Astrocyte of the cerebellum (primary cell): ENCODE results near the gene SPG7.

Experiments used
- DNase-seq: peaks from one replicate; pipeline ENCODE4 v3.0.0-alpha.2; 2011; ENCODE audit warnings: low read depth
- H3K4me3 ChIP-seq: 2 replicates; pipeline ENCODE4 v1.5.1; 2011; ENCODE audit warnings: mild to moderate bottlenecking, low read depth, low read length, moderate library complexity
- in situ Hi-C: cut with HindIII; loops from 2 replicates; pipeline ENCODE4 v1.10.0; 2017; ENCODE audit warnings: low sequenced_read_pairs
- TF ChIP-seq, protein P1 (sequence below): IDR thresholded peaks from 2 replicates; pipeline ENCODE4 v1.5.1; 2012; ENCODE audit warnings: low read length, low read depth, moderate library complexity, mild to moderate bottlenecking; ENCODE audit errors: missing control alignments

SPG7 gene

DNA sequence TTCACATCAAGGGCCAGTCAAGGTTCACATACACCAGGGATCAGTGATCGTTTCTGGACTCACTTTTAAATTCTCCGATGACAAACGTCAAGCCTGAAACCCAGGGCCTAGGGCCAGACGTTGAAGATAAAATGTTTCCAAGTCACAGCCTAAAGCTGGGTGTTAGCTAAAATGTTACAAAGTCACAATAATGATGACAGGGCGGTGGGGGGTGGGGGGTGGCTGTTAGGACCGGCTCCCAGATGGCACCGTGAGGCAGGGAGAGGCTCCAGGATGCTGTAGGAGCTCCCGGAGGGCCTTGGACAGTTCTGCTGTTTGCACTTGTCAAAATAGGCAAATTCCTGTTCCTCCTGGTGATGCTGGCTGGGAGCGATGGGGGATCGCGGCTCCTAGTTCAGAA, 35.9 kb downstream of the SPG7 start:
- TF ChIP-seq, protein P1, sequence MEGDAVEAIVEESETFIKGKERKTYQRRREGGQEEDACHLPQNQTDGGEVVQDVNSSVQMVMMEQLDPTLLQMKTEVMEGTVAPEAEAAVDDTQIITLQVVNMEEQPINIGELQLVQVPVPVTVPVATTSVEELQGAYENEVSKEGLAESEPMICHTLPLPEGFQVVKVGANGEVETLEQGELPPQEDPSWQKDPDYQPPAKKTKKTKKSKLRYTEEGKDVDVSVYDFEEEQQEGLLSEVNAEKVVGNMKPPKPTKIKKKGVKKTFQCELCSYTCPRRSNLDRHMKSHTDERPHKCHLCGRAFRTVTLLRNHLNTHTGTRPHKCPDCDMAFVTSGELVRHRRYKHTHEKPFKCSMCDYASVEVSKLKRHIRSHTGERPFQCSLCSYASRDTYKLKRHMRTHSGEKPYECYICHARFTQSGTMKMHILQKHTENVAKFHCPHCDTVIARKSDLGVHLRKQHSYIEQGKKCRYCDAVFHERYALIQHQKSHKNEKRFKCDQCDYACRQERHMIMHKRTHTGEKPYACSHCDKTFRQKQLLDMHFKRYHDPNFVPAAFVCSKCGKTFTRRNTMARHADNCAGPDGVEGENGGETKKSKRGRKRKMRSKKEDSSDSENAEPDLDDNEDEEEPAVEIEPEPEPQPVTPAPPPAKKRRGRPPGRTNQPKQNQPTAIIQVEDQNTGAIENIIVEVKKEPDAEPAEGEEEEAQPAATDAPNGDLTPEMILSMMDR, result no peak
- DNase-seq, result no peak
- in situ Hi-C loops, result no loop called here
- no peak overlapping the region for H3K4me3 ChIP-seq

DNA sequence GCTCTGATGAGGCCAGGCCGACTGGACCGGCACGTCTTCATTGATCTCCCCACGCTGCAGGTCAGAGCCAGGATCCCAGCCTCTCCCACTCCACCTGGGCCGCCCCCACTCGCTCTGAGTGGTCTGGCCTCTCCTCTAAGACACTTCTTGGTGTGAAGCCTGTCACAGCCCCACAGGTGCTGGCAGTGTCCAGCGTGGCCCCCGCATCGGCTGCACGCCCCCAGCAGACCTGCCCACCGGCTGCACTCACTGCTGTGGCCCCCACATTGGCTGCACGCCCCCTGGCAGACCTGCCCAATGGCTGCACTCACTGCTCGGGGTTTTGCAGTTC, 36.5 kb downstream of the SPG7 start:
- in situ Hi-C loops, result no loop called here
- TF ChIP-seq, protein P1, result no peak
- H3K4me3 ChIP-seq, result no peak overlapping the region
- DNase-seq, result no peak

DNA sequence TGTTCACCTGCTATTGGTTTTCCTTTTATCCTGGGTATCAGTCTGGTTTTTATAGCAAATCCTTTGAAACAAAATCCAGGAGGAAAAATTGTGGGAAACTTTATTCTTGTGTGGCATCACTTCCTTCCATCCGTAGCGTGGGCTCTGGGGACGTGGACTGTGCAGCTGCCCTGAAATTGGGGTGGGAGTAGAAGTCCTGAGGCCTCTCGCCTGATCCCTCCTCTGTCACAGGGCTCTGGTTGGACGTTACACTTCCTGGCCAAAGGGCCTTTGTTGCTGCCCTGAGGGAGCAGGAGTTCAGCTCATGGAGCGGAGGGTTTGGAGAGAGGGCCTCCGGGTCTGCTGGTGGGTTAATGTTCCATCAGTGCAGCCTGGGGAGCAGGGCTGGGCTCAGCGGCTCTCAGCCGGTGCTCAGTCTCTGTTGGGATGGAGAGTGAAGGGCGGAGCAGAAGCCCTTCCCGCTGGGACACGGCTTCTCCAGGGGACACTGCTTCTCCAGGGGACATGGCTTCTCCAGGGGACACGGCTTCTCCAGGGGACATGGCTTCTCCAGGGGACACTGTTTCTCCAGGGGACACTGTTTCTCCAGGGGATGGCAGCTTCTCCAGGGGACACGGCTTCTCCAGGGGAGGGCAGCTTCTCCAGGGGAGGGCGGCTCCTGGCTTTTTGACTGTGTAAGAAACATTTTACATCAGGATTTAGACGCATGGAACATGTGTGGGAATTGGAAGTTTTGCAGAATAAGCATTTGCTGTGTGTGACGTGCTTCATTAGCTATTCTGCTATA, 37.0 kb downstream of the SPG7 start:
- no peak for DNase-seq
- TF ChIP-seq, protein P1, result no peak
- in situ Hi-C loops, result no loop called here
- H3K4me3 ChIP-seq, result no peak overlapping the region

DNA sequence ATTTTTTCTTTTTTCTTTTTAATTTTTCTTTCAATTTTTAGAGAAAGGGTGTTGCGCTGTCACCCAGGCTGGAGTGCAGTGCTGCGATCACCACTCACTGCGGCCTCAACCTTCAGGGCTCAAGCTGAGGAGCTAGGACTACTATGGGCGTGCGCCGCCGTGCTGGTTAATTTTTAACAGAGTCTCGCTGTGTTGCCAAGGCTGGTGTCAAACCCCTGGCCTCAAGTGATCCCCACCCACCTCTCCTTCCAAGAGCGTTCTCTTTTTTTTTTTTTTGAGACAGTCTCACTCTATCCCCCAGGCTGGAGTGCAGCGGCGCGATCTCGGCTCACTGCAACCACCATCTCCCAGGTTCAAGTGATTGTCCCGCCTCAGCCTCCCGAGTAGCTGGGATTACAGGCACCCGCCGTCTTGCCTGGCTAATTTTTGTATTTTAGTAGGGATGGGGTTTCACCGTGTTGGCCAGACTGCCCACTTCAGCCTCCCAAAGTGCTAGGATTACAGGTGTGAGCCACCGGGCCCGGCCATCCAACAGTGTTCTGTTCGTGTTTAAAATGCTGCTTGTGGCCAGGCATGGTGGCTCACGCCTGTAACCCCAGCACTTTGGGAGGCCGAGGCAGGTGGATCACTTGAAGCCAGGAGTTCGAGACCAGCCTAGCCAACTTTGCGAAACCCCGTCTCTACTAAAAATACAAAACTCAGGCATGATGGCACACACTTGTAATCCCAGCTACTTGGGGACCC, 37.8 kb downstream of the SPG7 start:
- no peak overlapping the region for H3K4me3 ChIP-seq
- in situ Hi-C loops, result no loop called here
- TF ChIP-seq, protein P1, result no peak
- no peak for DNase-seq

DNA sequence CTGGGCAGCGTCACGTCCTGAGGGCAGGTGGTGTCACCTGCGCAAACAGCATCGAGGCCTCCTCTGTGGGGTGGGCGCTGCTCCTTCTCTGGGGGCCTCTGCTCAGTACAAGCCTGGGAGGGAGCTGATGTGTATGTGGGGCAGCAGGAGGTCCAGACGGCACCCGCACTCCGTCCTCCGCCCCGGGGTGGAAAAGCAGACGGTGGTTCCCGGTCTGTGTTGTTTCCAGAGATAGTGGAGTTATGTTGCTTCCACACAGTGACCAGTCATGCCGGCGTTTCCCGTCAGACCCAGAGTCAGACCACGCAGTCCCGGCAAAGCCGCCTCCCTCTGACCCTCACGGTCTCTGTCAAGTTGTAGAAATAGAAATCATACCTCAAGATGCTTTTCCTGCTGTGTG, 38.6 kb downstream of the SPG7 start:
- in situ Hi-C loops, result no loop called here
- TF ChIP-seq, protein P1, result no peak

DNA sequence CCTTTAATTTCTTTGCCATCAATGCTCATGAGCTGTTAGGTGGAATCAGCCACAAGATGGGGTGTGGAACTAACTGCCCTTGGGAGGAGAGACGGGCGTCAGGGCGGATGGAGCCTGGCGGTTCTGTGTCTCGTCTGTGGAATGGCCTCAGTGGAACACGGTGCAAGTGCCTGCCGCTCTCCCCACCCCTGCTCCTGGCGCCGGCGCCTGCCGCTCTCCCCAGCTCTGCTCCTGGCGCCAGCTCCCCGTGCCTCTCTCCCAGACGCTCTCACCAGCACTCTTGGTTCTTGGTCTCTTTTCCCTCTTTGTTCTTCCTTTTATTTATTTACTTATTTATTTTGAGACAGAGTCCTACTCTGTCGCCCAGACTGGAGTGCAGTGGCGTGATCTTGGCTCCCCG, 39.1 kb downstream of the SPG7 start:
- no peak for DNase-seq
- no peak overlapping the region for H3K4me3 ChIP-seq
- TF ChIP-seq, protein P1, result no peak
- in situ Hi-C loops, result no loop called here

More for the DNA sequence above, 38.6 kb downstream of the SPG7 start:
- no peak for DNase-seq
- H3K4me3 ChIP-seq, result no peak overlapping the region
